Retinal pigment epithelial cell (primary cell): ENCODE measurements around the gene ARFGAP1.

Source experiments
- DNase-seq: peaks from one replicate; pipeline ENCODE4 v3.0.0-alpha.2; 2010; ENCODE audit warnings: low read depth
- H3K4me3 ChIP-seq: 2 replicates; pipeline ENCODE4 v1.5.1; 2011; ENCODE audit warnings: mild to moderate bottlenecking, low read length, control low read depth, moderate library complexity
- TF ChIP-seq, protein P1 (sequence below): conservative IDR thresholded peaks from 2 replicates; pipeline ENCODE4 v1.5.1; 2011; ENCODE audit warnings: low read depth, low read length, control low read depth, inconsistent platforms

Gene ARFGAP1

DNA sequence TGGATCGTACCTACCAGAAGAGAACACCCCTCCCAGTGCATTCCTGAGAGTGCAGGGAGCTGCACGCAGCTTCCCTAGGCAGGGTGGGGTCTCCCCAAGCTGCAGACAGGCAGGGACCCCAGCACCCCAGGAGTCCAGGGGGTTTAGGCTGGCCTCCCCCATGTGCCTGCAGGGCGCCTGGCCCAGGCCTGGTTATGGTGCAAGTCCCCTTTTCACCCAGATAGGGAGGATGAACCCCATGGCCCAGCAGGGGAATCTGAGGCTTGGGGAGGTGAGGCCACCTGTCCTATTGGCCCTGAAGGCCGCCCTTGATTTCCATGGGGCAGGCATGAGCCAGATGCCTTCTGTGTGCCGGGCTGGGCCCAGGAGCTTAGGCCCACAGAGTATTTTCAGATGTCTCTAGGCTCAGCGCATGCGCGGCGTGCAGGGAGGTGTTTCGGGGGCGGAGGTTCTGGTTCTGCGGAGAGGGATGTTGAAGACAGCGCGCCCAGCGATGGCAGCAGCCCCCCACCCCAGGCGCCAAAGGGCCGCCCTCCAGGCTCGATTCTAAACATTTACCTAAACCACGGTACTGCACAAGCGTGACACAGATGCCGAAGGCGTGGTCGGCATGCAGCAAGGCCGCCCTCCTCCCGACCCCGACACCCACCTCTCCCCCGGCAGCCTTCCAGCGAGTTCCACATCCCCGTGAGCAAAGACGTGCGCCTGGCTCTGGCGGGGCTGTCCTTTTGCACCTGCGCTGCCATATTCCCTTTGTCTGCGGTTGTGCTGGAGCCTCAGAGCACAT is 49.7 kb downstream of the ARFGAP1 start:
- DNase-seq, result no peak
- H3K4me3 ChIP-seq, result no peak overlapping the region
- TF ChIP-seq, protein P1, sequence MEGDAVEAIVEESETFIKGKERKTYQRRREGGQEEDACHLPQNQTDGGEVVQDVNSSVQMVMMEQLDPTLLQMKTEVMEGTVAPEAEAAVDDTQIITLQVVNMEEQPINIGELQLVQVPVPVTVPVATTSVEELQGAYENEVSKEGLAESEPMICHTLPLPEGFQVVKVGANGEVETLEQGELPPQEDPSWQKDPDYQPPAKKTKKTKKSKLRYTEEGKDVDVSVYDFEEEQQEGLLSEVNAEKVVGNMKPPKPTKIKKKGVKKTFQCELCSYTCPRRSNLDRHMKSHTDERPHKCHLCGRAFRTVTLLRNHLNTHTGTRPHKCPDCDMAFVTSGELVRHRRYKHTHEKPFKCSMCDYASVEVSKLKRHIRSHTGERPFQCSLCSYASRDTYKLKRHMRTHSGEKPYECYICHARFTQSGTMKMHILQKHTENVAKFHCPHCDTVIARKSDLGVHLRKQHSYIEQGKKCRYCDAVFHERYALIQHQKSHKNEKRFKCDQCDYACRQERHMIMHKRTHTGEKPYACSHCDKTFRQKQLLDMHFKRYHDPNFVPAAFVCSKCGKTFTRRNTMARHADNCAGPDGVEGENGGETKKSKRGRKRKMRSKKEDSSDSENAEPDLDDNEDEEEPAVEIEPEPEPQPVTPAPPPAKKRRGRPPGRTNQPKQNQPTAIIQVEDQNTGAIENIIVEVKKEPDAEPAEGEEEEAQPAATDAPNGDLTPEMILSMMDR, result no peak

DNA sequence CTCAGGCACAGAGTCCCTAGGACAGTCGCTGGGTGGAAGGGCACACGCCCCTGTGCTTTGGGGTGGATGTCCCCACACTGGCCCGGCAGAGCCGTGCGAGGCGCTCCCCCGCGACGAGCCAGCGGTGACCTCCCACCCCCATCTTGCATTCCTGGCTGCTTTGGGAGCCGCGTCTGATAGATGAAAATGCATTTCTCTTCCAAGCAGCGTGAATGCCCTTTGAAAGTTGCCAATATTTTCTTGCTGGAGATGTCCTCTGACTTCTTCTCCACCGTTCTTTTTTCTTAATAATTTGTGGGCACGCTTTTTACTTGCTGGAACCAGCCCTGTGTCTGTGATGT is 50.3 kb downstream of the ARFGAP1 start:
- TF ChIP-seq, protein P1, result no peak
- H3K4me3 ChIP-seq, result no peak overlapping the region
- no peak for DNase-seq

DNA sequence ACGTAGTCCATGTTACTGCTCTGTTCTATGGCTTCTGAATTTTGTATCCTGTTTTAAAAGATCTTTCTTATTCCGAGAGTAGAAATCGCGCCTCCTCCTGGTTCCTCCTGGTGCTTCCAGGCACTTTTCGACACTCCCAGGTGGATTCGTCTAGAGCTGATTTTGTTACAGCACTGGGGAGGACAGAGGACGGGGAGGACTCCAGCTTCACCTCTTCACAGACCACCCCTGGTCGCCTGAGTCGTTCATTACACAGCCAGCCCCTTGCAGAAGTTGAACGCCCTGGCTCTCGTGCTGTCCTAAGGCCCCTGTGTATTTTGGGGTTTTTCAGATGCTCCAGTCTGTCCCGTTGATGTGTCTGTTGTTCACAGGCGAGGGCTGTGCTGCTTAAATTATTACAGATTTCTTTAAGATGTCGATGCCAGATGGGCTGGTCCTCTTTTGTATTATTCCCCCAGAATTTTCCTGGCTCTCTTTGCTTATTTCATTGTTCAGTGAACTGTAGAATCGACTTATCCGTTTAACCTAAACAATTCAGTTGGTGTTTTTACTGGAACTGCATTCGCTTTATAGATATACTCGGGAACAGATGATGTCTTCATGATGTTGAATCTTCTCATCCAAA is 50.9 kb downstream of the ARFGAP1 start:
- TF ChIP-seq, protein P1, result no peak
- no peak for DNase-seq
- no peak overlapping the region for H3K4me3 ChIP-seq

DNA sequence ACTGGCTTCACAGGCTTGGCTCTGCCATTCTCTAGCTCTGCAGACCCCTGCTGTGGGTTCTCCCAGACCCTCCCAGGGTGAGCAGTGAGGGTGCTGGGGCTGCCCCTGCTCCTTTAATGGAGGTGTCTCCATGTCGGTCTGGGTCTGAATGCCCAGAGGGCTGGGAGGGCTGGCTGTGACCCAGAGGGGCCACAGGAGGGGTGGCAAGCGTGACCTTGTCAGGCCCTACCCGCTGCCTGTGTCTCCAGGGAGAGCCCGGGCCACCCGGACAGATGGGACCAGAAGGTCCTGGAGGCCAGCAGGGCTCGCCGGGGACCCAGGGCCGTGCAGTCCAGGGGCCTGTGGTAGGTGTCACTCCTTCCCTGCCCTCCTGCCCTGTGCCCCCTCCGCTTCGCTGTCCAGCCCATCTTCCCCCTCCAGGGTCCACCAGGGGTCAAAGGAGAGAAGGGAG is 52.4 kb downstream of the ARFGAP1 start:
- H3K4me3 ChIP-seq, result no peak overlapping the region
- DNase-seq, result no peak
- TF ChIP-seq, protein P1, result no peak

DNA sequence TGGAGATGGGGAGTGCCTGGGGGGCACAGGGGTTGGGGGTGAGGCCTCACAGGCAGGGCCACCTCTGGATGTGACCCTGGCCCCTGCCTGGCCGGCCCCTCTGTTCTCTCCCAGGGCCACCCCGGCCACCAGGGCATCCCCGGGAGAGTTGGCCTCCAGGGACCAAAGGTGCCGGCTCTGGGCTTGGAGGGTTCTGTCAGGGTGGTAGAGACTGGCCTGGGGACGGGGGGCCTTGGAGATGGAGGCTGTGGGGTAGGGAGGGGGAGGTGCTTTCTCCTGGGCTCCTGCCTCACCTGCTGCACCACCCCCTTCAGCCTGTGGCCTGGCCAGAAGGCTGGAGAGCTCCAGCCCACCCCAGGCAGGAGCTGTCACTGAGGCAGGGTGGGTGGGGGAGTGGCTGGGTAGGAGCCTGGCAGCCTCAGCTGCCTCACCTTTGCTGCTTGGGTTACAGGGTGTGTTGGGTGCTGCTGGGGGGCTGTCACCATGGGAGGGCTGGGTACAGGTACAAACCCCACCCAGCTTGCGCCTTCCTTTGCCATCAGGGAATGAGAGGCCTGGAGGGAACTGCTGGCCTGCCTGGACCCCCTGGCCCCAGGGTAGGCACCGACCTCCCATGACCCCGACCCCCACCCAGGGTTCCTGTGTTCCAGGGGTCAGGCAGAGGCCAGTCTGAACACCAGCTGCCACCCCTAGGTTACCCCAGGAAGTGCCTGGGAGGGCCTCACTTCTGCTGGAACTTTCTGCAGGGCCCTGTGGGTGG is 53.1 kb downstream of the ARFGAP1 start:
- no peak for DNase-seq
- TF ChIP-seq, protein P1, result no peak
- no peak overlapping the region for H3K4me3 ChIP-seq

DNA sequence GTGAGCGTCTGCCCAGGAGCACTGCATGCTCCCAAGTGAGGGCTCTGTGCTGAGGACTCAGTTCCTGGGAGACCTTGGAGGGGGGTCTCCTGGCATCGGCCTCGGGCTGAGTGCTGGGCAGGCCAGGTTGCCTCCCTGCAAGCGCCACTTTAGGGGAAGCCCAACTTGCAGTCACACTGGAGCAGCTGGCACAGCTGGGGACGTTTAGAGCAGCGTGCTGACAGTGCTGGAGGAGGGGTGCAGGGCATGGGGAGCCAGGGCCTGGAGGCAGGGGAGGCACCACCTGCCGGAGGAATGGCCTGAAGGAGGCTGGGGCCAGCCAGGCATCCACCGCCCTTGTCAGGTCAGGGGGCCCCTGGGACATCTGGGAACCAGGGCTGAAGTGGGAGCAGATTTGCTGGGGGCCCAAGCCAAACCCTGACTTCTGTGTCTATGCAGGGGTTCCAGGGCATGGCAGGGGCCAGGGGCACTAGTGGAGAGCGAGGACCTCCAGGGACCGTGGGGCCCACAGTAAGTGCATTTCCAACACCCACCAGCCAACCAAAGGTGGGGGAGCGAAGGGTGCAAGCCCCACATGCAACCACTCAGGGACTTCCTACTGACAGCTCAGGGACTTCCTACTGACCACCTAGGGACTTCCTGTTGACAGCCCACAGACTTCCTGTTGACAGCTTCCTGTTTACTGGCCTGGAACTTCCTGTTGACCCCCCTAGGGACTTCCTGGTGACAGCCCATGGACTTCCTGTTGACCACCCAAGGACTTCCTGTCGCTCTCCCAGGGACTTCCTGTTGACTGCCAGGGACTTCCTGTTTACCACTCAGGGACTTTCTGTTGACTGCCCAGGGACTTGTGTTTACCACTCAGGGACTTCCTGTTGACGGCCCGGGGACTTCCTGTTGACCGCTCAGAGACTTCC is 54.0 kb downstream of the ARFGAP1 start:
- DNase-seq, result no peak
- TF ChIP-seq, protein P1, result no peak
- no peak overlapping the region for H3K4me3 ChIP-seq
